ENCODE results near the gene ARFIP1.

ARFIP1 gene

DNA sequence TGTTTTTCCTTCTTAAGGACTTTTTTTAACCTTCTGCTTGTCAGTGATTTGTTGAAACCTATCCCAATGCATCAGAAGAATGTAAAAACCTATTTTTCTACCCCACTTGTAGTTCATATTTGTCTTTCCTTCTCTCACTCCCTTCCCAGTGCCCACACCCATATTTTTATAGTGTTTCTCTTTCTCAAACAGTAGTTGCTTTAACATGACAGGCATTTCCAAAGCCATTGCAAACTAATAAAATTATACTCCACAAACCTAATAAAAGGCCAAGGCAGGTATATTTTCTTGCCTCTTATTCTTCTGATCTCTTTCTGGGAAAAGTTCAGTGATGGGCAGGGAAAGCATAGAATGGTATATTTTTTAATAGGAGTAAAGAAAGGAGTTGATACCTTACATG is 120.6 kb downstream of the ARFIP1 start:
- DNase-seq, result no peak

DNA sequence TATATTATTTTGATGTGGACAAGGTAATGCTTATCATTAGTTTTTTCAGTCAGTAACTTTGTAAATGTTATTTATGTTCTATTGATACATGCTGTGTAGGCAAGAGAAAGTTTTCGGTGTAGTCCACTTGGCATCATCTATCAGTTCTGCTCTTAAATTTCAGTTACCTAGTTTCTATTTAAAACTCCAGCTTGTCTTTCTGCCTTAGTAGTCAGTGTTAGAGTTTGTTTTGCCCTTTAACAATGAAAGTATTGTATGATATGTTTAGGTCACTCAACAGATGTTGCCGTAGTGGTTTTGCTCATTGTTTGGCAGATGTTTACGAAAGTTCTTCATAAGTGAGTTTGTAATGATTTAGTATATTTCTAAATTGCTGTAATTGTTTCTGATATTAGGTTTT is 121.5 kb downstream of the ARFIP1 start:
- DNase-seq, result no peak

DNA sequence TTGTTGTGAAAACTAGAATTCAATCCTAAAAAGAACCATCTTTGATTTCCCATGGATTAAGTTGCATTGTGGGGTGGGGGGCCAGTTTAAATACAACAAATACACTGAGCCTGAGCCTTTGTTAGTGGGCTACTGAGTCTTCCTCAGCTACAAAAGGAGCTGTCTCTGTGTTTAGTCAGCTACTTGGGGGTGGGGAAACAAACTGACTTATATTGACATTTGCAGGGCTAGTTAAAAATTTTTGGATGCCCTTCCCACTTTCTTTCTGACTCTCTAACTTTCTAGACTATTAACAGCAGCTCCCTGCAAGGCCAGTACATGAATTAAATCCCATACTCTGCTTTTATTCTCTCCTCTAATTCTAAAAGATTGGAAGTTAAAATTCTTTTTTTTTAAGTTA is 123.9 kb downstream of the ARFIP1 start:
- DNase-seq, result no peak

DNA sequence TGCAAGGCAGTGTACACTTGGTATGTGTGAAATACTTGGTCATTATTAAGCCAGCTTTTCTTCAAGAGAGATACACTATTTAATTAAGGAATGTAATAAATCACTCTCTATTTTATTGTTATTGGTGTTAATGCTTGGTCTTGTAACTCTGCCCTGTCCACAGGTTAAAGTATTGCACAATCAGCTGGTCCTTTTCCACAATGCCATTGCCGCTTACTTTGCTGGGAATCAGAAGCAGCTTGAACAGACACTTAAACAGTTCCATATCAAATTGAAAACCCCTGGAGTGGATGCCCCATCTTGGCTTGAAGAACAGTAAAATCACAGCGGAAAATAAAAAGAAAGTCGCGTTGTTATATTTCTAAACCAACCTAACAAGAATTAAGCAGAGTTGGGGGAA is 130.1 kb downstream of the ARFIP1 start:
- DNase-seq, result no peak

DNA sequence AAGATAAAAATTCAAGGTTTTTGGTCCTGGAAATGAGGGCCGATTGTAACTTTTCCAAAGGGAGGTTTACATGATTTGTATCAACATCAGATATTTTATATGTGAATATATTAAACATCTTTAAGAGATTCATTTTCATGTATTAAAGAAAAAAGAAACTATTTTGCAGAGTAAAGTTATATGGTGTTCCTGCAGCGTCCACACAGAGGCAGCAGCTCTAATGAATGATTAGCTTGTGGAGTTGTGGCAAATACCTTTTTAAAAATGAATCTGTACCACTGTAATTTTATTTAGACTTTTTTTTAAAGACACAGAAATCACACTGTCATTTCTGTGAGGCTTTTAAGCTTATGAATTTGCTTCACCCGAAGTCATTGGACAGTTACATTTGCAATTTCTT is 130.8 kb downstream of the ARFIP1 start:
- DNase-seq, result no peak

DNA sequence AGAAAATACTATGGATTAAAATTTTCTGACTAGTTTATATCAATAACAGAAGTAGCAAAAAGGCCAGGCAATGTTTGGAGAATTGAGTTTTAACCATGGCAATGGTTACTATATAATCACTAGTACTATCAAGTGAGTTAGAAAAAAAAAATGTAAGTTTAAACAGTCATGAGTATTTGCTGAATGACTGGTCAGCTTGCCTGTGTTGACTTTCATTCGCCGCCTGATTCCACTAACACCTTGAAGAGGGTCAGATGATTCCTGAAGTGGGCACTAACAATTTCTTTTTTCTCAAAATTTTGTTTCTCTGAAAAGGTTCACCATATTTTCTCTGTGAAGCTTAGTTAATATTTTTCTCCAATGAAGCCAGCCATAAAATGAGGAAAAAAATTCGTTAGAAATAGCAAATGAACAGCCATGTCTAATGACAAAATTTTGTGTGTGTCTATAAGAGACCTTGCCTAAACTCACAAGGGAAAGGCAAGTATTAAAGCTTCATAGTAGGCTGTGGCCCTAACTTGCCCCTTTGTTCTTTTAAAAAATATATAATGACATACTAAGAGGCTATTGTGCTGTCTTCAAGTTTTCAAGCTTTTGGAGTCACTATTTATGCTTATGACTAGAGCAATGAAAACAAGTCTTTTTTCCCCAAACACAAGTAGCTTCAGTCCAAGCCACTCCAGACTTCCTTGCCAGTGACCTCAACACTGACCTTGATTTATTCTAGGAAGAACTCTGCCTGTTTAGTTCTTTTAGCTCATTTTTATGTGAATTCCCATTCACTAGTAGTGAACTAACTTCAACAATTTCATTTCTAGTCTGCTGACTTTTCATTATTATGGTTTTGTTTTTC is 138.0 kb downstream of the ARFIP1 start:
- no peak for DNase-seq

DNA sequence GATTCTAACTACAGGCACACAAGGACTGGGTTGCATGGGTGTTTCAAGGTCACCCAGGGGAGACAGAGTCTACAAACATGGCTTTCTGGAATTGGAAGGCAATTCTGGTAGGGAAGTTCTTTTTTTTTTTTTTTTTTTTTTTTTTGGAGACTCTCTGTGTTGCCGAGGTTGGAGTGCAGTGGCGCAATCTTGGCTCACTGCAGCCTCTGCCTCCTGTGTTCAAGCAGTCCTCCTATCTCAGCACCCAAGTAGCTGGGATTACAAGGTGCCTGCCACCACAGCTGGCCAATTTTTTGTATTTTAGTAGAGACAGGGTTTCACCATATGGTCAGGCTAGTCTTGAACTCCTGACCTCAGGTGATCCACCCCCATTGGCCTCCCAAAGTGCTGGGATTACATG is 140.1 kb downstream of the ARFIP1 start:
- DNase-seq, result no peak

DNA sequence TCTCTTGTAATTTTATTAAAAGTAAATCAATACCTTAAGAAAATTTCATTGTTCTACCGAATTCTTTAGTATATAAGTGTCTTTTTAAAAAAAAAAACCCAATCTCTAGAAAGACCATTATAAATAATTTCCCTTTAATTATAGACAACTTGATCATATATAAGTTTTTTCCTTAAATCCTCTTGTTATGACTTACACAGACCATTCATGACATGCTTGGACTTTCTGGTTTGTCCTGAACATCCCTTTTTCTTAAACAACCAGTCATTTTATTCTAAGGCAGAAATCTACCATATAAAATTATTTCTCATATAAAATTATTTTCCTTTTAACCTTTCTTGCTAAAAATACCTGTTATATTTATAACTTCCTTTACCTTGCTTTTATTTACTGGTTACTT is 141.0 kb downstream of the ARFIP1 start:
- DNase-seq, result no peak

DNA sequence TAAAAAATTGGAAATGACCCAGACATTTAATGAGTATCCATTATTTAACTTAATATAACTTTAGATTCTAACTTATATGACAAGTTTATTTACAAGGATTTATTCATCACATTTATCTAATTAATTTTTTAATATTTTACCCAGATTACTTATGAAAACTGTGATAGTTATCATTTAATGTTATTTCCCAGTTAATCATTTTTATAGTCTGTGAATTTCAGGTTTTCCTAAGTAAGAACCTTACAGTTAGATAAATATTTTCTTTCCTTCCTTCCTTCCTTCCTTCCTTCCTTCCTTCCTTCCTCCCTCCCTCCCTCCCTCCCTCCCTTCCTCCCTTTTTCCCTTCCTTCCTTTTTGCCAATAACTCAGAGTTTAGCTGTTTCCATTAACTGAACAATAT is 141.5 kb downstream of the ARFIP1 start:
- no peak for DNase-seq

DNA sequence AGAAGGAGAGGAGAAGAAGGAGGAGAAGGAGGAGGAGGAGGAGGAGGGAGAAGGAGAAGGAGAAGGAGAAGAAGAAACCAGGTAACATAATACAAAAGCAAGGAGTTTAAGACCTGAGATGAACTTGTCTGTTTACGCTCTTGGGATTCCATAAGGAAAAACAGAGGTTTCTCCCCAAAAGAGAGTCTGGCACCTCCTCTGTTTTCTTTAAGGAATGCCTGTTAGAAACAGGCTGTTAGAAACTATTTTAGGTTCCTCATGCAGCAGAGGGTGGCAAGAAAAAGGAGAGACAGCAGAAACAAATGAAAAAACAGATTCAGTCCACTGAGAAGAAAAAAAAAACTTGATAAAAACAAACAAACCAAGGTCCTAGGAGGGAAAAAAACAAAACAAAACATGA is 146.1 kb downstream of the ARFIP1 start:
- DNase-seq, result no peak

DNA sequence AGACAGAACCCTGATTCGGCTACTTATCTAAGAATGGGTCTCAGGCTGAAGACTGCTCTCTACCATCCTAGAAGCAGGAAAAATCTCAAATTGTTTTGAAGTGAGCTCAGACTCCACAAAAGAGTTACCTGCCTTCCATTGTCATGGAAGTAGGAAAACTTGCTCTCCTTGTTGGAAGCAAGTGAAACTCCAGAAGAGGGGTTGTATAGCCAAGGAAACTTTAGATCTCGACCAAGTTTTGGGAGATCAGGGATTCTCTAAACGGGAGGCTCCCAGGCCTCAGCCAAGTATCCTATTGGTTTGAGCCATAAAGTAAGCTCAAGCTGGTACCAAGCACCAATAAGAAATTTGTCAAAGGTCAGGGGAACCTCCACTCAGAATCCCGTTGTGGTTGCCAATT is 147.2 kb downstream of the ARFIP1 start:
- no peak for DNase-seq

DNA sequence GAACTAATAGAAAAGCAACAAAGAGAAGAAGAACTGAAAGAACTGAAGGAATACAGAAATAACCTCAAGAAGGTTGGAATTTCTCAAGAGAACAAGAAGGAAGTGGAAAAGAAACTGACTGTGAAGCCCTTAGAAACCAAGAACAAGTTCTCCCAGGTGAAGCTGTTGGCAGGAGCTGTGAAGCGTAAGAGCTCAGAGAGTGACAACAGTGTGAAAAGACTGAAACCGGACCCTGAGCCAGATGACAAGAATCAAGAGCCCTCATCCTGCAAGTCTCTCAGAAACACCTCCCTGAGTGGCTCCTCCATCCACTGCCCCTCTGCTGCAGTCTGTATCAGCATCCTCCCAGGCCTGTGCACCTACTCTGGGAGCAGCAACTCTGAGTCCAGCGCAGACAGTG is 148.0 kb downstream of the ARFIP1 start:
- no peak for DNase-seq

DNA sequence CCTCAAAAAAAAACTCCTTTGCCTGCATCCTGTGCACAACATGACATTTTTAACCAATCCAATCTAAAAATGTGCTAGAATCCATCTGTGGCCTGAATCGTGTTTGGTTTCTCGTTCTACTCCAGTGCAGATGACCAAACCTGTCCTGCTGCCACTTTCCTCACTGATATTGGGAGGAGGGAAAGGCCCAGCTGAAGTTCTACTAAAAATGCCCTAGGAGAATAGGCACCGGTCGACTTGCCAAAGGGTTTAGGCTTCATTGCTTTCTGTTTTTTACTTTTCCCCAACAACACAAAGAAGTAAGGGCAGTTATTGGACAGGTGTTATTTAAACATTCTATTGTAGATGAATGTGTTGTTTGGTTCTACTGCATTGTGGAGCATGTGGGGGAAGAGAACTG is 148.5 kb downstream of the ARFIP1 start:
- no peak for DNase-seq

DNA sequence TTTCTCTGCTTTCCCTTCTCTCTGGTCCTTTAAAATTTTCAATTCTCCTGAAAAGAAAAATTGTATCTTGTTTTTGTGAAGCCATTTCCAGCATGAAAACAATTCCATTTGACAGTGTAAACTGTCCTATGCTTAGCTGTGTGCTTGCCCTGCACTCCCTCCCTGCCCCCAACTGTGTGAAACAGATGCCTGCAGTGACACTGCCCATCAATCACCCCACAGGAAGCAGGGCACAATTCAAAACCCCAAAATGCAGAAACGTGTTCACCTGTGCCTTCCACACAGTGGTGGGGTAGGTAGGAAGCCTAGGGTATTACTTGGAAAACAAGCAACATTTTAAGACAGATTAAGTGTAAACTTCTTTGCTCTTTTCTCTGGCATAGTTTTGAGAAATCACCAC is 150.1 kb downstream of the ARFIP1 start:
- no peak for DNase-seq

DNA sequence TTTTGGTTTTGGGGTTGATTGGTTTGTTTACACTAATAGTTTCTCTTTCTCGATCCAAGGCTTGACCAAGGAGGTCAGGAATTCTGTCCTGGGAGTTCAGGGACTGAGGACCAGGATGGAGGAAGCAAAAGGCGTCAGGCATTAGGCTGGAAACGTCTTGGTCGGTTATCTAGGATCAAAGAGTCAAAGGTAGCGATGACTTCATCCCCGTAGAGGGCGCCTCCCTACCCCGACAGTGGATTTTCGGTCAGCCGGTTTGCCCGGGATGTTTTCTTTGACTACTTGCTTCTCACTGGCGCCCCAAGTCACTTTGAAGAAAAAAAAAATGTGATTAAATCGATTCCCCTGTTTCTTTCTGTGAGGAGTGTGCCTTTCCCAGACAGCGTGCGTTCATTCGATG is 155.4 kb downstream of the ARFIP1 start:
- no peak for DNase-seq

DNA sequence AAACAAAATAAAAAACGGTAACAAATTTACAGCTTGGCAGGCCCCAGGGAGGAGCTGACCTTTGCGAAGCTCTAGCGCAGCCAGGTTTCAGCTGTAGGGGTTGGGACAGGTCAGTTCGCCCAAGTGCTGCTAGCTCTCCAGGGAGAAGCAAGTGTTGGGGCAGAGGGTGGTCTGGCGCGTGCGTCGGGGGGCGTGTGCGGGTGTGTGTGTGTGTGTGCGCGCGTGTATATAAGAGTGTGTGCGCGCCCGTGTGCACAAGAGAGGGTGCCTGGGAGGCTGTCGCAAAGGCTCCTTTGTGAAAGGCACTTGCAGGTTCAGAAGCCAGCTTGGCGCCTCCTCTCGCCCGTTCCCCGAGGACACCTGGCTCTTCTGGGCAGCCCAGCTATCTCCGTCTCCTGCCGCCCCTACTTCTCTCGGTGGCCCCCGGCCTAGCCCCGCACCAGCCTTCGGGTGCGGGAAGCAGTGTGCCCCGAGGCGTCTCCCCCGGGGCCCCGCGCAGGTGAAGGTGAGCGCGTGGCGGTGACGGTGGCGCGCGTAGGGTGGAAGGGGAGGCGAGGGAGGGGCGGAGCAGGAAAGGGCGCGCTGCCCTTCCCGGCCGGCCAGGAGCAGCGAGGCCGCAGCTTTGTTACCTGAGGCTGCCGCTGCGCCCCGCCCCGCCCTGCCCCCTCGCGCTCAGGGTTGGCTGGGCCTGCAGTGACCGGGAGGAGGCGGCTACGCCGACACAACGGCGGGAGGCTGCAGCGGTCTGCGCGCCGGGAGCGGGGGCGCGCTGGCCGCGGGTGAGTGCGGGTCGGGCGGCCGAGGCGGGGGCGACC is 156.1 kb downstream of the ARFIP1 start, which contains the start of gene FHDC1:
FHDC1 (plus strand) TSS at position 693 of the 815 bp plus-strand sequence. CDS start 6,735 bp downstream, outside the sequence.
- DNase-seq, result no peak

DNA sequence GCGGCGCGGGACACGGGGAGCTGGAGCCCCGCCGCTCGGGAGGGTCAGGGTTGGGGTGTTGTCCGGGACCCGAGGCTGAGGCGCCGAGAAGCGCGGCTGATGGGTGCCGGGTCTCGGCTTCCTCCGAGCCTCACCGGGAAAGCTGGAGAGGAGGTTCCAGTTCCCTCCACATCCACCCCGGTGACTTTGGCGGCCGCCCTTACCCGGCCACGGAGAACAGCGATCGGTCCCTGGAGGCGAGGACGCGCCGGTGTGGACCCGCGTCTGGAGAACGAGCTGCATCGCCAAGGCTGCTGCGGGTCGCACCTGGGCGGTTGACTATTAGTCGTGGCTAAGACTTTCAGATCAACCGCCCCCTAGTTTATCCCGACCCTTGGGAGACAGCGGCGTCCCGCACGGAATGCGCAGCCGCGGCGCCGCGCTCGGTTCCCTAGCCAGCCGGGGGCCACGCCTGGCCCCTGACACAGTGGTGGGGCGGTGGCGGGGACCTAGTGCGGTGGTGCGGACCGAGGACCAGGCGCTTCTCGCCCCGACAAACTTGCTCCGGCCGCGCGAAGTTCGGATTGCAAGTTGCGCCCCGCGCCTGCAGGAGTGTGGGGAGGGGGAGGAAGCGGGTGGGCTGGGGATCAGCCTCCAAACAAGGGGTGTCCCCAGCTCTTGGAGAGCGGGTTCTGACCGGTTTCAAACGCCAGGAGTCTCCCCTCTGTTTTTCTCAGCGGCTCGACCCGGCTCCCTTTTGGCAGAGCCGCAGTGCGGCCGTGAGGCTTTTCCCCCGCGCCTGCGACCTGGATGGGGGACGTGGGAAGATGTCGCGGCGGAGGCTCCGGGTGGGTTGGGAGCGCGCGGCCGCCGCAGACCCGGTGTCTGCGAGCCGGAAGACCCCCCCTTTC is 156.9 kb downstream of the ARFIP1 start:
- DNase-seq, result no peak

DNA sequence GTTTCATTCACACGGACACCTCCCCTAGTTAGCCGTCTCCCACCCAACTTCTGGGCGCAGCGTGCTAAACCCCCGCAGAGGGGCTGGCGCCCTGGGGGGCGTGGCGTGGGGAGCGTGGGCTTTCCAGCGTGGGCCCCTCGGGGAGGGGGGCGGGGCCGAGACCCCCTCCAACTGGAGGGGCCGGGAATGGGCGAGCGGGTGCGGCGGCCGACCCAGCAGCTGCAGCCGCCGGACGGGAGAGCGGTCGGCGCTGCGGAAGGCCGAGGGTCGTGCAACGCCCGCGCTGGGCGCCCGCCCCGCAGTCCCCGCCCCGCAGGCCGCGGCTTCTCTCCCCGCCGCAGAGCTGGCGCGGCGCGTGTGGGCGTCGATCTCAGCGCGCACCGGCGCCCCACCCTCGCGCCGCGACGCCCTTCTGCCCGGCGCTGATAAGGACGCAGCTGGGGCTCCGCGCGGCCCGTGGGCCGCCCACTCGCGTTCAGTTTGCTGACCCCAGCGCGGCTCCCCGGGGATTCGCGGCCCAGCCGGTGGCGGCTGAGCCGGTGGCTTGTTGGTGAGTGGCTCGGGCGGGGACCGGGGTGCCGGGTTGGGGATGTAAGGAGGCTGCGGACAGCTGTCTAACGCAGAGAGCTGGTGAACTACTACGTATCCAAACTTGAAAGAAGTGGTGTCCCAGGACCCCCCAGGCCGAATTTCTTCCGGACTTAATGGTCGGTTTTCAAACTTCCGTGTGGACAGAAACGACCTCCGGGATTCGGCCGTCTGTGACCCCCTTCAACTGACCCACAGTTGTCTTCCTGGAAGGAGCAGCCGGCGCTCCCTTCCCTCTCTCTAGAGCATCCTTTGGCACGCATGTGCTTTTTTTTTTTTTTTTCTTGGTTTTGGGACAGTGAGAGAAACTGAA is 157.8 kb downstream of the ARFIP1 start:
- no peak for DNase-seq

DNA sequence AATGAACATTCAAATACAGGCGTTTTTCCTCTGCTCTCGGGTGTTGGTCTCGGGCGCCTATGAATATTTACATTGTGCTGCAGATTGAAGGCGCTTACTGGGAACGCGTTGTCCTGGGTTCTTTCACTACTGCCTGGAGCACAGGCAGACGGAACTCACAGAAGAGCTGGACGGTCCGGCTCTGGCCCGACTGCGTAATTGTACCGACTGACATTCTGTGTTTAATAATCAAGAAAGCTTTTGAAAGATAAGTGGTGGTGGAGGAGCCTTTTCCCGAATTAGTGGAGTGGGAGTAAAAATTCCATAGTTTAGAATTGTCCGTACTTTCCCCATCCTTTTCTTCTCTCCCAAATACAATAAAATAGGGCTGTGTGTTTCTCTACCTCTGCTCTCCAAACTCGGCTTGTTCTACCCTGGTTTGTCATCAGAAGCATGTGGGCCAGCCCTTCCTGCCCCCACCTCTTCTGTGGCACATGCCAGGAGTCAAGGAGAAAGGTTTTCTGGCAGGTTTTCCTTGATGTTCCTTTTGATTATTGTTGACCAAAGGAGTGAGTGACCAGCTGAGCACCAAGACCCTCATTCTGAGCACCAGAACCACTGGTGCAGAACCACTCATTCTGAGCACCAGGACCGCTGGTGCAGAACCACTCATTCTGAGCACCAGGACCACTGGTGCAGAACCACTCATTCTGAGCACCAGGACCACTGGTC is 158.6 kb downstream of the ARFIP1 start:
- DNase-seq, result no peak

DNA sequence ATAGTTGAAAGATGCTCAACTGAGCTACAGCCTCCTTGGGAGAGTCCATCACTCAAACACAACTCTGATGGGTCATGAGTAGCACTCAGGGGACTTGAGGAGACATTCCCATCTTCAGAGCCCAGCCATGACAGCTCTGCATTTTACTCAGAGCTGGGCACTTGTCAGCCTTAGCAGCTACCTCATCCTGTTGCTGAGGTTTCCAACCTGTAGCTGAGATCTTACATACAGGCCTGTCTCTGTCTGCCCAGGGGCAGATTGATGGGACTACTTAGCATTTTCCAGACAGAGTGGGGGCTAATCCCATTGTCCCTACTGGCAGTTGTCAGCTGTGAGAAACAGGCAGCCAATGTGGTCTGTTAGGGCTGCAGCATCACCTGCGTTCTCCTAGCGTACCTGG is 159.9 kb downstream of the ARFIP1 start:
- no peak for DNase-seq

DNA sequence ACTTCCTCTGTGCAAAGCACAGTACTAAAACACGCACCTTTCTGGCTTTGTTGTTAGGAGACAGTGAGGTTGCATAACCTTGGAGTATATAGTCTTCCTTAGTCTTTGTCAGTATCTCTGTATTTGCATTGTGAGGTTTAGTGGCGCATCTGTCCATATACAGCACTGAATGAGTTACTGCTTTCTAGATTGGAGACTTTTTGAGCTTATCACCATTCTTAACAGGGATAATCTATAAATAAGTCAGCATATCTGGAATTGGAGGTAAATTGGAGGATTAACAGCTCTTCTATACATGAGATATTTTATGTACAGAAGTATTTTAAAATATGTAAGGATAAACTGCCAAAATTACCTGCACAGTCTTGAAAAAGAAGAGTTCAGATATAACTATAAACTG is 160.7 kb downstream of the ARFIP1 start:
- DNase-seq, result no peak

Measured in NCI-H2081 treated with DMSO at 0.1 percent for 48 hours (cell line).